IMR-90 (cell line): ENCODE results near the gene CYSLTR2. TPM values are rescaled to one million over a fixed set of nuclear protein-coding genes. Genes with fewer than 3 reads are reported as not detected.

Source experiments
- ATAC-seq: fragments of 200-7000 bp; cut with Tn5 transposase; 2 replicates; pipeline ENCODE4 v1.9.1; 2020; ENCODE audit warnings: low read depth, mild to moderate bottlenecking, moderate library complexity
- BruUV-seq: library from RNA; stranded (reverse); fragments of 400-500 nt; replicated peaks from 2 replicates; lab custom pipeline; 2021; lab: Mats Ljungman, UMichigan
- CTCF ChIA-PET: fragments of 300-600 bp; formaldehyde crosslinking; extraction: SDS; loops from one replicate; lab custom pipeline; 2021; ENCODE audit warnings: antibody characterized with exemption; lab: Yijun Ruan, JAX
- POLR2A ChIA-PET: fragments of 300-600 bp; sonication (Branson Sonifier 250); formaldehyde crosslinking; loops from one replicate; lab custom pipeline; 2022; ENCODE audit warnings: antibody characterized with exemption; ENCODE audit not compliant: unreplicated experiment; lab: Charles Lee
- DNase-seq: peaks from one replicate; pipeline ENCODE4 v3.0.0; 2013
- H2AFZ ChIP-seq: replicated peaks from 2 replicates; pipeline ENCODE3; 2013; ENCODE audit warnings: low read length, mild to moderate bottlenecking; ENCODE audit not compliant: poor library complexity
- H2AK5ac ChIP-seq: 2 replicates; pipeline ENCODE4 v1.6.1; 2013; ENCODE audit warnings: low read depth, low read length, inconsistent platforms
- H2AK9ac ChIP-seq: replicated peaks from 2 replicates; pipeline ENCODE3; 2013; ENCODE audit warnings: mild to moderate bottlenecking, low read depth, low read length, moderate library complexity; ENCODE audit not compliant: poor library complexity
- H2BK120ac ChIP-seq: 2 replicates; pipeline ENCODE4 v1.6.1; 2013; ENCODE audit warnings: low read depth, low read length, inconsistent platforms
- H2BK15ac ChIP-seq: 3 replicates; pipeline ENCODE4 v1.6.1; 2013; ENCODE audit warnings: low read depth, low read length, inconsistent platforms
- H2BK20ac ChIP-seq: 2 replicates; pipeline ENCODE4 v1.6.1; 2013; ENCODE audit warnings: low read depth, mild to moderate bottlenecking, inconsistent platforms, low read length, moderate library complexity
- H2BK5ac ChIP-seq: 2 replicates; pipeline ENCODE4 v1.6.1; 2013; ENCODE audit warnings: mild to moderate bottlenecking, low read depth, low read length, inconsistent platforms; ENCODE audit not compliant: poor library complexity, severe bottlenecking
- H3K14ac ChIP-seq: replicated peaks from 2 replicates; pipeline ENCODE4 v1.6.1; 2013; ENCODE audit warnings: low read depth, low read length, inconsistent platforms
- H3K18ac ChIP-seq: 2 replicates; pipeline ENCODE4 v1.6.1; 2013; ENCODE audit warnings: low read depth, low read length, control low read depth
- H3K23ac ChIP-seq: 2 replicates; pipeline ENCODE4 v1.6.1; 2013; ENCODE audit warnings: low read depth, low read length, inconsistent platforms
- H3K27ac ChIP-seq: 2 replicates; pipeline ENCODE4 v1.5.1; 2013; ENCODE audit warnings: mild to moderate bottlenecking, control low read depth, low read length; ENCODE audit not compliant: insufficient read depth
- H3K27me3 ChIP-seq: 2 replicates; pipeline ENCODE4 v1.6.1; 2013; ENCODE audit warnings: low read length; ENCODE audit not compliant: control insufficient read depth, insufficient read depth
- H3K36me3 ChIP-seq: 2 replicates; pipeline ENCODE4 v1.6.1; 2013; ENCODE audit warnings: low read length, mixed read lengths; ENCODE audit not compliant: control insufficient read depth, insufficient read depth
- H3K4ac ChIP-seq: 2 replicates; pipeline ENCODE4 v1.6.1; 2013; ENCODE audit warnings: low read depth, low read length, inconsistent platforms
- H3K4me1 ChIP-seq: 2 replicates; pipeline ENCODE4 v1.6.1; 2013; ENCODE audit warnings: low read length, mixed read lengths; ENCODE audit not compliant: control insufficient read depth, insufficient read depth
- H3K4me2 ChIP-seq: 2 replicates; pipeline ENCODE4 v1.6.1; 2013; ENCODE audit warnings: low read depth, mild to moderate bottlenecking, control low read depth, low read length, moderate library complexity
- H3K4me3 ChIP-seq: 2 replicates; pipeline ENCODE4 v1.5.1; 2013; ENCODE audit warnings: low read depth, mild to moderate bottlenecking, control low read depth, low read length, moderate library complexity; ENCODE audit not compliant: insufficient read depth
- H3K56ac ChIP-seq: 2 replicates; pipeline ENCODE4 v1.6.1; 2013; ENCODE audit warnings: low read length, inconsistent platforms; ENCODE audit not compliant: insufficient read depth; ENCODE audit errors: extremely low read depth
- H3K79me1 ChIP-seq, 2 experiments: 2 replicates each; pipeline ENCODE4 v1.6.1; 2013; ENCODE audit warnings: low read length in 2 of 2, inconsistent platforms in 1 of 2, low read depth in 1 of 2
- H3K9ac ChIP-seq: 2 replicates; pipeline ENCODE4 v1.6.1; 2013; ENCODE audit warnings: low read depth, low read length, control low read depth
- H3K9me1 ChIP-seq: 2 replicates; pipeline ENCODE4 v1.6.1; 2013; ENCODE audit warnings: low read length, inconsistent platforms; ENCODE audit not compliant: insufficient read depth
- H3K9me3 ChIP-seq: 2 replicates; pipeline ENCODE4 v1.6.1; 2013; ENCODE audit warnings: low read length; ENCODE audit not compliant: control insufficient read depth, insufficient read depth
- H4K20me1 ChIP-seq: 2 replicates; pipeline ENCODE4 v1.6.1; 2013; ENCODE audit warnings: low read length, inconsistent platforms; ENCODE audit not compliant: insufficient read depth
- H4K5ac ChIP-seq: 2 replicates; pipeline ENCODE4 v1.6.1; 2013; ENCODE audit warnings: mild to moderate bottlenecking, low read depth, low read length, control low read depth
- H4K8ac ChIP-seq, 2 experiments: 2 replicates each; pipeline ENCODE4 v1.6.1; 2013; ENCODE audit warnings: low read depth in 2 of 2, low read length in 2 of 2, control low read depth in 1 of 2, inconsistent platforms in 1 of 2
- H4K91ac ChIP-seq: 2 replicates; pipeline ENCODE4 v1.6.1; 2013; ENCODE audit warnings: low read depth, low read length, inconsistent platforms; ENCODE audit not compliant: insufficient read depth
- CEBPB ChIP-seq: IDR thresholded peaks from 2 replicates; pipeline ENCODE4 v1.6.1; 2012; ENCODE audit warnings: low read depth, low read length, improper control_type of control experiment
- CHD1 ChIP-seq: IDR thresholded peaks from 2 replicates; pipeline ENCODE4 v1.6.1; 2012; ENCODE audit warnings: low read depth, low read length, improper control_type of control experiment
- FOS ChIP-seq: fragments of 150-350 bp; IDR thresholded peaks from 2 replicates; pipeline ENCODE4 v1.6.1; 2016; ENCODE audit warnings: low read depth, low read length
- MAFK ChIP-seq: IDR thresholded peaks from 2 replicates; pipeline ENCODE4 v1.6.1; 2012; ENCODE audit warnings: low read depth, low read length, improper control_type of control experiment
- MAZ ChIP-seq: IDR thresholded peaks from 2 replicates; pipeline ENCODE4 v1.6.1; 2012; ENCODE audit warnings: low read depth, mild to moderate bottlenecking, low read length, improper control_type of control experiment, moderate library complexity, borderline replicate concordance
- MXI1 ChIP-seq: IDR thresholded peaks from 2 replicates; pipeline ENCODE4 v1.6.1; 2012; ENCODE audit warnings: low read depth, mild to moderate bottlenecking, low read length, moderate library complexity, borderline replicate concordance
- NFE2L2 ChIP-seq: fragments of 150-350 bp; IDR thresholded peaks from 2 replicates; pipeline ENCODE4 v1.6.1; 2016; ENCODE audit warnings: low read depth, mild to moderate bottlenecking, low read length
- POLR2A ChIP-seq: IDR thresholded peaks from 2 replicates; pipeline ENCODE4 v1.6.1; 2012; ENCODE audit warnings: mild to moderate bottlenecking, low read depth, low read length
- RAD21 ChIP-seq: IDR thresholded peaks from 2 replicates; pipeline ENCODE4 v1.6.1; 2012; ENCODE audit warnings: low read length, improper control_type of control experiment
- RCOR1 ChIP-seq: IDR thresholded peaks from 2 replicates; pipeline ENCODE4 v1.6.1; 2012; ENCODE audit warnings: mild to moderate bottlenecking, low read length, improper control_type of control experiment; ENCODE audit not compliant: insufficient replicate concordance
- RFX5 ChIP-seq: IDR thresholded peaks from 2 replicates; pipeline ENCODE4 v1.8.0; 2012; ENCODE audit warnings: low read depth, mild to moderate bottlenecking, low read length, moderate library complexity
- WGBS, 2 experiments: methylation state at CpG; one replicate each; pipeline versions ENCODE4 v1.1.5 to v1.1.7; 2013; ENCODE audit warnings: missing lambda C conversion rate in 2 of 2; ENCODE audit not compliant: insufficient read length in 1 of 2; ENCODE audit errors: extremely low coverage in 2 of 2; 5-methylcytosine and 5-hydroxymethylcytosine counted together
- dilution Hi-C: fragments of 300-500 bp; cut with HindIII; formaldehyde crosslinking; loops from one replicate; pipeline ENCODE4 v1.14.3; 2018; ENCODE audit warnings: low sequenced_read_pairs; ENCODE audit not compliant: unreplicated experiment
- in situ Hi-C: fragments of 300-500 bp; cut with MboI; formaldehyde crosslinking; loops from 3 replicates; pipeline ENCODE4 v1.14.3; 2019; ENCODE audit warnings: low sequenced_read_pairs, inconsistent platforms, mixed read lengths
- intact Hi-C: fragments of 100-400 bp; cut with micrococcal nuclease; formaldehyde crosslinking; loops from 2 replicates; pipeline ENCODE4 v1.10.0; 2022
- polyA plus RNA-seq, 3 experiments: library from polyadenylated mRNA; depleted of rRNA; stranded (reverse); fragments of >200 nt; gene quantifications; 2 replicates each; pipeline ENCODE4 v1.2.3, GENCODE V29; 2012; ENCODE audit warnings: low replicate concordance in 1 of 3
- total RNA-seq: library from RNA; depleted of rRNA; stranded (reverse); fragments of >200 nt; gene quantifications from 2 replicates; pipeline ENCODE4 v1.2.3, GENCODE V29; 2012
- TF ChIP-seq, protein P1 (sequence below): fragments of 150-350 bp; IDR thresholded peaks from 2 replicates; pipeline ENCODE4 v1.6.1; 2016; ENCODE audit warnings: low read depth, mild to moderate bottlenecking, low read length, moderate library complexity, borderline replicate concordance
- TF ChIP-seq, protein P2 (sequence below): fragments of 150-350 bp; IDR thresholded peaks from 2 replicates; pipeline ENCODE4 v1.6.1; 2017; ENCODE audit warnings: mild to moderate bottlenecking, antibody characterized with exemption, low read length, low read depth
- TF ChIP-seq, protein P3 (sequence below): conservative IDR thresholded peaks from 2 replicates; pipeline ENCODE4 v1.5.1; 2012; ENCODE audit warnings: mild to moderate bottlenecking, low read depth, low read length, improper control_type of control experiment

CYSLTR2 gene
- total and polyA plus RNA-seq, 2 of the 4 experiments (the other 2 are of a cell fraction), result not detected

DNA sequence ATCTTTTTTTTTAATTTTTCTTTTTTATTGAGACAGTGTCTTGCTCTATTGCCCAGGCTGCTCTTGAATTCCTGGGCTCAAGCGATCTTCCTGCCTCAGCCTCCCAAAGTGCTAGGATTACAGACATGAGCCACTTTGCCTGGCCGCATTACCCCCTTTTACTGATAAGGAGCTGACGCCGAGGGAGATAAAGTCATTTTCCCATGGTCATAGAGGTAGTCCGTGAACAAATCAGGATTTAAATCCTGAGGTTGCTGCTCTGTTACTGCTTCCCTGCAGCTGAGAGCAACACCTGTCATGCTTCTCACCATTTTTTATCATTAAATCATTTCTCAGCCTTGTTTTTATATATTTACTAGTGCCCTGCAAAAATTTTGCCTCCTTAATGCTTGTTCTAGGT, 7.4 kb downstream of the CYSLTR2 start:
- Histone ChIP-seq H4K91ac (no peak overlapping the region), H3K9me1 (no peaks in the 10 kb centered on the region), H3K4ac (no peak overlapping the region), H3K36me3 (no peaks in the 10 kb centered on the region), H3K27me3 (peaks cover 12% of the 10 kb centered on the region), H2BK5ac (no peak overlapping the region), H3K4me3 (no peak overlapping the region), H4K8ac (no peak overlapping the region), H3K18ac (no peak overlapping the region), H3K4me1 (no peaks in the 10 kb centered on the region), H3K27ac (no peak overlapping the region), H4K5ac (no peak overlapping the region), H4K20me1 (no peaks in the 10 kb centered on the region), H2BK120ac (no peak overlapping the region), H3K56ac (no peak overlapping the region), H3K4me2 (no peak overlapping the region), H2AFZ (no peak overlapping the region), H2AK5ac (no peak overlapping the region), H3K79me1 (no peaks in the 10 kb centered on the region), H3K14ac (no peak overlapping the region), H3K9me3 (no peaks in the 10 kb centered on the region), H3K9ac (no peak overlapping the region), H2BK20ac (no peak overlapping the region), H3K23ac (no peak overlapping the region), H2AK9ac (no peak overlapping the region), H2BK15ac (no peak overlapping the region)
- TF ChIP-seq, protein P1, sequence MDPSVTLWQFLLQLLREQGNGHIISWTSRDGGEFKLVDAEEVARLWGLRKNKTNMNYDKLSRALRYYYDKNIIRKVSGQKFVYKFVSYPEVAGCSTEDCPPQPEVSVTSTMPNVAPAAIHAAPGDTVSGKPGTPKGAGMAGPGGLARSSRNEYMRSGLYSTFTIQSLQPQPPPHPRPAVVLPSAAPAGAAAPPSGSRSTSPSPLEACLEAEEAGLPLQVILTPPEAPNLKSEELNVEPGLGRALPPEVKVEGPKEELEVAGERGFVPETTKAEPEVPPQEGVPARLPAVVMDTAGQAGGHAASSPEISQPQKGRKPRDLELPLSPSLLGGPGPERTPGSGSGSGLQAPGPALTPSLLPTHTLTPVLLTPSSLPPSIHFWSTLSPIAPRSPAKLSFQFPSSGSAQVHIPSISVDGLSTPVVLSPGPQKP, result no peak
- TF ChIP-seq CEBPB (no peak), CHD1 (no peak), RCOR1 (no peak), NFE2L2 (no peak), MAZ (no peak), RFX5 (no peak), MXI1 (no peak), RAD21 (no peak), MAFK (no peak), FOS (no peak), POLR2A (no peak)
- TF ChIP-seq, protein P2, sequence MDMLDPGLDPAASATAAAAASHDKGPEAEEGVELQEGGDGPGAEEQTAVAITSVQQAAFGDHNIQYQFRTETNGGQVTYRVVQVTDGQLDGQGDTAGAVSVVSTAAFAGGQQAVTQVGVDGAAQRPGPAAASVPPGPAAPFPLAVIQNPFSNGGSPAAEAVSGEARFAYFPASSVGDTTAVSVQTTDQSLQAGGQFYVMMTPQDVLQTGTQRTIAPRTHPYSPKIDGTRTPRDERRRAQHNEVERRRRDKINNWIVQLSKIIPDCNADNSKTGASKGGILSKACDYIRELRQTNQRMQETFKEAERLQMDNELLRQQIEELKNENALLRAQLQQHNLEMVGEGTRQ, result no peak
- TF ChIP-seq, protein P3, sequence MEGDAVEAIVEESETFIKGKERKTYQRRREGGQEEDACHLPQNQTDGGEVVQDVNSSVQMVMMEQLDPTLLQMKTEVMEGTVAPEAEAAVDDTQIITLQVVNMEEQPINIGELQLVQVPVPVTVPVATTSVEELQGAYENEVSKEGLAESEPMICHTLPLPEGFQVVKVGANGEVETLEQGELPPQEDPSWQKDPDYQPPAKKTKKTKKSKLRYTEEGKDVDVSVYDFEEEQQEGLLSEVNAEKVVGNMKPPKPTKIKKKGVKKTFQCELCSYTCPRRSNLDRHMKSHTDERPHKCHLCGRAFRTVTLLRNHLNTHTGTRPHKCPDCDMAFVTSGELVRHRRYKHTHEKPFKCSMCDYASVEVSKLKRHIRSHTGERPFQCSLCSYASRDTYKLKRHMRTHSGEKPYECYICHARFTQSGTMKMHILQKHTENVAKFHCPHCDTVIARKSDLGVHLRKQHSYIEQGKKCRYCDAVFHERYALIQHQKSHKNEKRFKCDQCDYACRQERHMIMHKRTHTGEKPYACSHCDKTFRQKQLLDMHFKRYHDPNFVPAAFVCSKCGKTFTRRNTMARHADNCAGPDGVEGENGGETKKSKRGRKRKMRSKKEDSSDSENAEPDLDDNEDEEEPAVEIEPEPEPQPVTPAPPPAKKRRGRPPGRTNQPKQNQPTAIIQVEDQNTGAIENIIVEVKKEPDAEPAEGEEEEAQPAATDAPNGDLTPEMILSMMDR, result no peak
- BruUV-seq, result no TSS peak
- dilution Hi-C loops (no loop called here), in situ Hi-C loops (no loop called here), intact Hi-C loops (no loop called here)
- ChIA-PET POLR2A (no interaction called here), CTCF (no interaction called here)
- ATAC-seq (no peak), DNase-seq (no peak)
- WGBS, 2 experiments, result 37% methylated on average over 3 of the region's 5 CpGs; no CpG with 5 or more reads in 1 of the 2 experiments
